Globus pallidus (tissue), 1 donor: Measurements from ENCODE around the gene ZNF518A.
"Not testable (repeated sequence)": the region's sequence is repeated elsewhere in the genome, so short reads cannot be mapped to it uniquely, and the experiment has no call there.

ENCODE experiments used
- DNase-seq: peaks from one replicate; pipeline ENCODE4 v3.0.0-alpha.2; 2015; ENCODE audit warnings: low spot score

Gene ZNF518A

DNA sequence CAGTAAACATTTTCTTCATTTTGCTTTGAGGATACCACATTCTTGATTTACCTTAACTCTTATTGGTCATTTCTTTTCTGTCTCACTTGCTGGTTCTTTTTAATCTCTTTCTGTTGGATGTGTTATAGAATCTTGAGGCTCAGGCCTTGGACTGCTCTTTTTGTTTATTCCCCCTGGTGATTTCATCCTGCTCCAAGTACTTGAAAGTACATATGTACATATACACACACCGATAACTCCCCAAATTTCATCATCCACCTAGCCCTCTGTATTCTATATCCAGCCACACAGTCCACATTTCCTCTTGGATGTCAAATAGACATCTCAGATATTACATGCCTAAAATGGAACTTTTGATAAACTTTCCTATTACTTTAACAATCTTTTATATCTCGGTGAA is 7.5 kb downstream of the ZNF518A start:
- DNase-seq = no peak

DNA sequence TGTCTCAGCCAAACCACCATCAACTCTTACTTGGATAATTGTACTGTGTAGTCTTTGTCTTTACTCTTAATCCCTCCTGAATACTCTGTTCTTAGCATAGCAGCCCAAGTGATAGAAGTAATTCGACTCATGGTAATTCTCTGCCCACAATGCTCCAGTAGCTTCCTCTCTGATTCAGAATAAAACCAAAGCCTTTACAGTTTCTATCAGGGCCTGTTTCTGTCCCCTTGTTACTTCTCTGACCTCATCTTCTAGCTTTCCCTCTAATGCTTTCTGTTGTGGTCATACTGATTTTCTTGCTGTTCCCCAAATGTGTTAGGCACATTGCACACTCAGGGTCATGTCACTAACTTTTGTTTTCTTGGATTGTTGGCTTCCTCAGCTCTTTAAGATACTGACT is 8.0 kb downstream of the ZNF518A start:
- no peak for DNase-seq

DNA sequence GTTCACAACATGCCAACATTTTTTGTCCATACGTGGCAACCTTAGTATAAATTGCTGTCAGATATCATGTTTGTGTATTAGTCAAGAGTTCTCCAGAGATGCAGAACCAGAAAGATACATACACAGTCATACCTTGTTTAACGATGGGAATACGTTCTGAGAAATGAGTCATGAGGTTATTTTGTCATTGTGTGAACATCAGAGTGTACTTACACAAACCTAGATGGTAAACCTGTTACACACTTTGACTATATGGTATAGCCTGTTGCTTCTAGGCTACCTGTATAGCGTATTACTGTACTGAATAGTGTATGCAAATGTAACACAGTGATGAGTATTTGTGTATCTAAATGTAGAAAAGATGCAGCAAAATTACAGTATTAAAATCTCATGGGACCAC is 22.3 kb downstream of the ZNF518A start:
- DNase-seq = no peak

DNA sequence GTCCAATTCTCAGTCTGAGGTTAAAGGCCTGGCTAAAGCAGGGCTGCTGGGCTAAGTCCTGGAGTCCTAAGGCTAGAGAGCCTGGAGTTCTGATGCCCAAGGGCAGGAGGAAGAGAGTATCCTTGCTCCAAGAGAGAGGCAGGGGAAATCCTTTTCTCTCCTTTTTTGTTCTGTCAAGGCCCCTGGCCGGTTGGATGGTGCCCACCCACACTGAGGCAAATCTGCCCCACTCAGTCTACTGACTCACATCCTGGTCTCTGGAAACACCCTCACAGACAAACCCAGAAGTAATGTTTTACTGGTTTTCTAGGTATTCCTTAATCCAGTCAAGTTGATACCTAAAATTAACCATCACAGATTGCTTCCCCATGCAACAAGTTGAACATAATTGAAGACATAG is 23.0 kb downstream of the ZNF518A start:
- DNase-seq = no peak

DNA sequence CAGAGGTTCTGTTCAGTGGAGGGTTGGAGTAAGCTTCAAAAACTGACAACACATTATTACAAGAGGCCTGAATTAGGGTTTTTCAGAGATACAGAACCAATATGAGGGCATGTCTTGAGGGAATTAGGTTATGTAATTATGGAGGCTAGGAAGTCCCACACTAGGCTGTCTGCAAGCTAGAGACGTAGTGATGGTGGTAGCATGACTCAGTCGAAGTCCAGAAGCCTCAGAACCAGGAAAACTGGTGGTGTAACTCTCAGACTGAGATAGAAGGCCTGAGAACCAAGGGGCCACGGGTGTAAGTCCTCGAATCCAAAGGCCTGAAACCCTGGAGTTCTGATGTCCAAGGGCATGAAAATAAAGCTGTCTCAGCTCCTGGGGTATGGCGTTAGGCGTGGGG is 35.6 kb downstream of the ZNF518A start:
- DNase-seq = no peak

DNA sequence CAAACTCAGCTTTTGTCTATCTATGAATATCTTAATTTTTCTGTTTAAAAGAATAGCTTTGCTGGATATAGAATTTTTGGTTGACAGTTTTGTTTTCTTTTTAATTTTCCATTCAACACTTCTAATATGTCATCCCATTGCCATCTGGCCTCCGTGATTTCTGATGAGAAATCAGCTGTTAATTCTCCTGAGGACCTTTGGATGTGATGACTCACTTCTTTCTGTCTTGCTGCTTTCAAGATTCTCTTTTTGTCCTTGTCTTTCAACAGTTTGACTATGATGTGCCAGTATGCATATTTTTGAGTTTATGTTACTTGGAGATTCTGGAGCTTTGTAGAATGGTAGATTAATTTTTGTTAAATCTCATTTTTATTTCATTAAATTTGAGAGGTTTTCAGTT is 38.4 kb downstream of the ZNF518A start:
- no peak for DNase-seq

DNA sequence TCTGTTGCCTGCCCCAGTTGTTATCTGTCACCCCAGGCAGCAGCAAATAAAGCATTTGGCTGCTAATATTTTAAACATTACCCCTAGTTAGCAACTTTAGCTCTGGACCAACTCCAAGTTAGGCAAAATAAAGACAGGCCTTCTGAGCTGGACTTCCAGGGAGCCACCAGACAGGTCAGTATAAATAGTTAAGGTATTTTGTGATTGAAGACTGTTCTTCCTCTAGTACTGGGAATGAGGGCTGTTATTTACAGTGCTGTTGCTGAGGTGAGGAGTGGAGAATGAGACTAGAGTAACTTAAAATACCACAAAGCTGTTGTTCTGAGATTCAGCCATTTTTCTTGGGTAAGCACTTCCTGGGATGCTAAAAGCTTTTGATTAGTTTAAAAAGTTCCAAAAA is 40.1 kb downstream of the ZNF518A start:
- no peak for DNase-seq

DNA sequence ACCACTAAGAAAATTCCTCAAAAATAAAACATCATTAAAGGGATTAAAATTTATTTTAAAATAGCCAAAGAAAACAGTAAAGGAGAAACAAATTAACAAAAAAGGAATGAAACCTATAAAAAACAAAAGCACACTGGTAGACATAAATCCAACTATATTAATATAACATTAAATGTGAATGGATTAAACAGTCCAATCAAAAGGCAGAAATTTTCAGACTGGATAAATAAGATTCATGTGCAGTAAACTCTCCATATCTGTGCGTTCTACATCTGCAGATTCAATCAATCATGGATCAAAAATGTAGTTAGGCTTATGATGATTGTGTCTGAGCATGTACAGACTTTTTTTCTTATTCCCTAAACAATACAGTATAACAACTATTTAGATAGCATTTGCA is 42.6 kb downstream of the ZNF518A start:
- DNase-seq = no peak

DNA sequence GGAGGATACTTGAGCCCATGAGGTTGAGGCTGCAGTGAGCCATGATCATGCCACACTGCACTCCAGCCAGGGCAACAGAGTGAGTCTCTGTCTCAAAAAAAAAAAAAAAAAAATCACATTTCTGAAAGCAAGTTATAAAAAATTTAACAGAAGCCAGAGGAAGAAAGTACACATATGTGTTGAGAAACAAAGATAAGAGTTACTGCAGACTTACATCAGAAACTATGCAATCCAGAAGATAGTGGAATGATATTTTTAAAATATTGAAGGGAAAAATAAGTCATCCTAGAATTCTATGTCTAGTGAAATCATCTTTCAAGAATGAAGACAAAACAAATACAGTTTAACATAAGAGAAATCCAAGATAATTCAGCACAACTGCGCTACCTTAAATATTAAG is 46.9 kb downstream of the ZNF518A start:
- no peak for DNase-seq

DNA sequence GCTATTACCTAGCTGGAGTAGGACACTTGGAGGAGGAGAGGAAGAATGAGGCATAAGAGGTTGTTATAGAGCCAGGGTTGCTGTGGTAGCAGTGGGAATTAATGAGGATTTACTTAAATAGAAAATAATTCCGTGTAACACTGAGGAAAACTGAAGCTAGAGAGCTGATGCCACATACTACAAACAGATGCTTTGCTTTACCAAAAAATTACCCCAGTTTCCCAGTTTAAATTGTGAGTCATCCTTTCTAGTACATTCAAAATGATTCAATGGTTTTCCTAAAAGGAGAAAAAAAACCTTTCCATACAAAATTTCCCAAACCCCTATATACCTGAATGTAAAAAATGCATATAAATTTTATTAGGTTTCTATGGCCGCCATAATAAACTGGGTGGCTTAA is 58.3 kb downstream of the ZNF518A start:
- DNase-seq = no peak

DNA sequence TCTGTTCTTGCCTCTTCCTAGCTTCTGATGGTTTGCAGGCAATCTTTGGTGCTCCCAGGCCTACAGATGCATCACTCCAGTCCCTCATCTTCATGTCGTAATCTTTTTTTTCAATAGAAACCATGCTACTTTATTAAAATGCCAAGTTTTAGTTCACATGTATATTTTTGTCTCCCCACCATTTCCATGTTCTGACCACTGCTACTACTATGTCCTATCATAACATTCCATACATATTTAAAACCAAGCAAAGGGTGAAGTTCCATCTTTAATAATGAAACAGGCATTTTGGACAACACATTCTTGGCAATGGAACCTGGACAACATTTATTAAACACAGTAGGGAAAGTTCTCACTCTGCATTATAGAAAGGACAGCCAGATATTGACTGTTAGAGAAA is 58.8 kb downstream of the ZNF518A start:
- DNase-seq = no peak

DNA sequence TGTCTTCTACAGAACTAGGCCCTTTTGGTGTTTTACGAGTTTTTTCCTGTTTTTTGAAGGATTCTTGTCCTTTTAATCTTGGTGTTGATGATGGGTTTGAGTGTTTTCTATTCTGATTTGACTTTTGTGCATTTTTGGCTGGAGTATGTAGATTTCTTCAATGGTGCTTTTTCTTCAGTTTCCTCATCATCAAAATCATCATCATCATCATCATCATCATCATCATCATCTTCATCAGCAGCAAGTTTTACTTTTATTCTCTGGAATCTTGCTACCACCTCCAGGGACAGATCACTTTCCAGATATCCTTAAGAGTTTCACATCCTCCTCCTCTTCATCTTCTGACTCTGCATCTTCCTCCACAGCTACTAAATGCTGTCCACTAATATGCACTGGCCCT is 59.4 kb downstream of the ZNF518A start:
- DNase-seq = not testable (repeated sequence)

DNA sequence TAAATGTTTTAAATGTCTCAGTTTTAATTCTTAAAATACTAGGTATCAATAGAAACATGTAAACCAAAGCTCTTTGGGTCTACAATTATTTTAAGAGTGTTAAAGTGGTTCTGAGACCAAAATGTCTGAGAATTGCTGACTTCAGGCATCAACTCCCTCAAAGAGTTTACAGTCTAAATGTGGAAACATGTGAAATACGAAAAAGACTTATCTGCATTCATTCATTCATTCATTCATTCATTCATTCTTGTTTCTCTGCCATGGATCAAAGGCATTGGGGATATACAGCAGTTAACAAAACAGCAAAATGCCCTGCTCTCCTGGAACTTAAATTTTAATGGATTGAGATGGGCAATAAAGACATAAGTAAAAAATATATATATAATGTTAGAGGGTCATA is 71.4 kb downstream of the ZNF518A start:
- DNase-seq = no peak

DNA sequence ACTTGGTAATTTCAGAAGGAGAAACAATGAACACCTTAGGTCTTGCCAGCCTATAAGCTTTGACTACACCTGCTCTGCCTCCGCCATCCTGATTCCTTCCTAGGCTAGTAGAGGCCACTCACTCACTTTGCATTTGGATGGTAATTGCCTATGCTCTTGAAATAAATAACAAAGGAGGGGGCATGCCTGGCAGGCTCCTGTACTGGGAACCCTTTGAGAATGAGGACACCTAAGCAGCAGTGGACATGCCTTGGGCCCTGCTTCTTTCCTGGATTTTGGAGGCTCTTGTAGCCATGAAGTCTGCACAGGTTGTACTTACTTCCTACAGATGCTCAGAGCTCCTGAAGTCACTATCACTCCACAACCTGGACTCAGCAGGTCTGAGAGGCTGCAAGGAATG is 75.5 kb downstream of the ZNF518A start:
- DNase-seq = no peak

DNA sequence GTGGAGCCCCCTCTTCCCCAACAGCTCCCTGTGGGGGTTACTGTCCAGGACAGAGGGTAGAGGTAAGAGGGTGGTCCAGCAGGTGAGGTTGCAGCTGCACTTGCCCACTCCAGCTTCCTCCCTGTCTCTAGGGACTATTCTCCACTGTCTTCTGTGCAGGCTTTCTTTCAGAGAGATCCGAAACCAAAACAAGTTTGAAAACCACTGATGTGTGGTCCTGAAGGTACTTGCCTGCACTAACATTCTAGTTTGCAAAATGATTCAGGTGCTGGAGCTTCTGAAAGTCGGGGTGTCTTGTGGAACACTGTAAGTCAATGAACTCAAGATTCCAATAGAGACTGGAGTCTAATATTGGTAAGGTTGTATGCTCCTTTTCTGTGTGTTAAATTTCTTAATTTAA is 78.2 kb downstream of the ZNF518A start:
- DNase-seq = no peak

DNA sequence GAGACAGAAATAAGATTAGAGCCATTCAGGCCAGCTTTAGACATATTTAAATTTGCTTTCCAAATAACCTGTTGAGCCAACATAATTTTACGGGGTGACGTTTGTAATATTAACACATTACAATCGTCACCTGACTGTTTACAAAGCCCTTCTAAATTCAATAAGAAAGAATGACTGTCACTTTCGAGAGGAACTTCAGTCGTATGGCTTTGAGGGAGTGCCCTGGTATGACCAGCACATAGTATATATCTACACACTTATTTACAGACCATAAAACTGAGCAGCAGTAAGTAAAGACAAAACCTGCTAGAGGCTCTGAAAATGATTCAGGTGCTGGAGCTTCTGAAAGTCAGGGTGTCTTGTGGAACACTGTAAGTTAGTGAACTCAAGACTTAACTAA is 78.8 kb downstream of the ZNF518A start:
- DNase-seq = no peak

DNA sequence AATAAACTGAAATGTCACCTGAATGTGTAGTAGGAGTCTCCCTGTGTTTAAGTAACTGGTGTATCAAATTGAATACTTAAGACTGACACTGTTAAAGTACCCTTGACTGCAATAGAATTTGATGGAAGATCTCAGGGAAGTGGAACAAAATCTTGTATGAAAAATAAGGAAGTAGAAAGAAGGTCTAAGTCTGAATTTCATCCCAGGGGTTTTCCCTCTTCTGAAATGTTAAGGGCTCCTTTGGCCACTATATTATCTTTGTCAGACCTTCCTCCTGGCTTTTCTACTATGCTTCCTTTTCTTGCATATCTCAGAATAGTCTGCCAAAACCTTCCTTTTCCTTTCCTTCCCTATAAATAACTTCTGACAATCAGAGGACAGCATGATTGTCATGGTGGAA is 81.7 kb downstream of the ZNF518A start:
- DNase-seq = no peak

DNA sequence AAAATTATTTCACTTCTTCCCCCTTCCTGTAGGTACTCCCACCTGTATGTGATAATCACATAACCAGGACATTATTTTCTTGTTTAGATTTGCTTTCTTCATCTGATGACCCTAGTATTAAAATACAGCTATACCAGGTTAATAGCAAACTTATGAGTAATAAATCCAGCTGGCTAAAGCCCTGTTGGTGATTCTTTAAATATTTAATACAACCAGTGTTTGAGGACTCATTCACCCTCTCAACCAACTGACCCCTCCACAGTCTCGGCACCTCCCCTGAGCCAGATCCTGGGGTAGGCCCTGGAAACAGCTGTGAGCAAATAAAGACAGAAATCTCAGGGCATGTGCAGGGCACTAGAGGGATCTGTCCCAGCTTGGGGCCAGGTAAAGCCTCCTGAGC is 82.8 kb downstream of the ZNF518A start:
- DNase-seq = no peak
